NCI-H2227 treated with DMSO at 0.1 percent for 48 hours (cell line): ENCODE data around the gene IFNAR2.

Experiments
- DNase-seq: peaks from one replicate; lab custom pipeline; 2025; lab: John Stamatoyannopoulos, UW

IFNAR2 gene

DNA sequence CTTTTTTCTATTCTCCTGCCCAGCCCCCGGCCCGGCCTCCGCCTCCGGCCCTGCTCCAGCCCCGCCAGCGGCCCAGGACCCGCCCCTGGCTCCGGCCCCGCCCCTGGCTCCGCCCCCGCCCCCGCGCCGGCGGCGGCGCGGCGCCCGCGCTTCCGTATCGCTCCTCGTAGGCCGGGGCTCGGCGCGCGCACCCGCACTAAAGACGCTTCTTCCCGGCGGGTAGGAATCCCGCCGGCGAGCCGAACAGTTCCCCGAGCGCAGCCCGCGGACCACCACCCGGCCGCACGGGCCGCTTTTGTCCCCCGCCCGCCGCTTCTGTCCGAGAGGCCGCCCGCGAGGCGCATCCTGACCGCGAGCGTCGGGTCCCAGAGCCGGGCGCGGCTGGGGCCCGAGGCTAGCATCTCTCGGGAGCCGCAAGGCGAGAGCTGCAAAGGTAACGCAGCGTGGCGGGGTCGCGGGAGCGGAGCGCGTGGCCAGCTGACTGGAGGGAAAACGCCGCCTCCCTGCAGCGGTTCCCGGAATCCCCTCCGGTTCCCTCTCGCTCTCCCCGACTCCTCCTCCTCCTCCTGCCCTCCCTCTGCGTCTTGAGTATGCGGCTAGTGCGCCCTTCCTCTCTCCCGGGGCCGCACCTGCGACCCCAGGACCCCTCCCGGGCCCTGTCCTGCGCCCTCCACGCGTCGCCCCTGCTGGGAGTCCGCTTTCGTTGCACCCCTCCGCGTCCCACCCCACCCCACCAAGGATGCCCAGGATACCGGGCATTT lies at the start of gene IFNAR2:
TSS of gene IFNAR2 (plus strand) at position 155 of the 761 bp plus-strand sequence. CDS start 11,985 bp downstream, outside the sequence.
- DNase-seq, result peak; percentile 50

DNA sequence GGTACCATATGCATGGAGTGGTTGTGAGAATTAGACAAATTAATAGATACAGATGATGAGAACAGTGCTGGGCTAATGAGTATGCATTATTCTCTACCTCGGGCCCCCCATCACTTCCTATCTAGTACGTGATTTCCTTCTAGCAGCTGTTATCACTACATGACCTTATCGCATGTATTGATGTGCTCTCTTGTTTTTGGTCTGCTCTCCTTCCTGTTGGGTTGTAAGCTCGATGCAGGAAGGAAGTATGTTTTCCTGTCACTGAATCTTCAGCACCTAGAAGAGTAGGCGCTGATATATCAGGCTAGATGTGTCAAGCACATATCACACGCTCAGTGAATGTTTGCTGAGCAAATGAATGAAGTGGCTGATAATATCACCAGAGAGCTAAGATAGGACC lies 43.9 kb upstream of the IFNAR2 start:
- no peak for DNase-seq

DNA sequence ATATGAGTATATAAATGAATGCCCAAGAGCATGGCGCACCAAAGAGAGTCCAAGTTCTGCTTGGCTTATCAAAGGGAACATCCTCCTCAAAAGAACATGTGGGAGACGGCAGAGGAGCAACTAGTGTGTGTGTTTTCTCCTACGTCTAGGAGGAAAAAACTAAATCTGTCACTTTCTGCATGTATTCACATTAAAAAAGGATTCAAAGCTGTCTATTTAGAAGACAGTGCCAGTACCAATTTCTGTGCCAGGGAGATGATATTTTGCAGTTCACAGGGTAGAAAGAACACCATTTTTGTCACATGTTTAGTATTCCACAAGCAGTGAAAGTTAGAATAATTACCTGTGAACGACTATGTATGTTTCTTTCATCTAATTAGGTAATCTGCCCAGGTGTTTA lies 42.5 kb upstream of the IFNAR2 start:
- no peak for DNase-seq

DNA sequence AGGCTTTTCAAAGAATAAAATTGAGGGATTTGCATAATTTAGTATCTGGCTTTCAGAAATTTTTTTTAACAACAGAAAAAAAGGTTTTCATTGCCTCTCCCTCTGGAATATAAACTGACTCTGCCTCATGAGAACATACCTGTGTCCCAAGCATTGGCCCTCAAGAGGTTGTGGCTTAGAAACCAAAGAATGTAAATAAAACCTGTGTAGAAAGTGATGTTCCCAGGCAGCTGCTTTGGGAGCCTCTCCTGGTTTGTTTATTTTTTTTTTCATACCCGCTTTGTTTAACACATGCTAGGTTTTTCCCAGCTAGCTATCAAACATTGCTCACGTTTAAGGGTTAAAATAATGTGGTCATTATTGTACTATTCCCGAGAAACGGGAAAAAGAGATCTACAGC lies 40.5 kb upstream of the IFNAR2 start:
- DNase-seq, result no peak

DNA sequence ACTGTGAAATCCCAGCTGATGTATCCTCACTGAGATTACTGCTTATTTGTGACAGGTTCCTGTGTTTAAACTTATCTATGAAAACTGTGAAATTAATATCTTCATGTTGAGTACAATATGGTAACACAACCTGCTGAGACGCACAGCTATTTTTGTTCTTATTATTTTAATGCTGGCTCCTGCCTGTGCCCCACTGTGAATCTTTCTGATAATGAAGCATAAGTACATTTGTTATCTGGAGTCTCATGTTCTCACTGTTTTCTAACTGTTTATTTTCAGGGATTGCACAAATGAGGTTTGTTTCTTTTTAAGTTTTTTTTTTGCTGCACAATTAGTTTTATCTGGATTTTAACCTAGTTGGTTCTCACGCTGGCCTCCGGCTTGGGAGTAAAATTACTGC lies 39.9 kb upstream of the IFNAR2 start:
- DNase-seq, result no peak

DNA sequence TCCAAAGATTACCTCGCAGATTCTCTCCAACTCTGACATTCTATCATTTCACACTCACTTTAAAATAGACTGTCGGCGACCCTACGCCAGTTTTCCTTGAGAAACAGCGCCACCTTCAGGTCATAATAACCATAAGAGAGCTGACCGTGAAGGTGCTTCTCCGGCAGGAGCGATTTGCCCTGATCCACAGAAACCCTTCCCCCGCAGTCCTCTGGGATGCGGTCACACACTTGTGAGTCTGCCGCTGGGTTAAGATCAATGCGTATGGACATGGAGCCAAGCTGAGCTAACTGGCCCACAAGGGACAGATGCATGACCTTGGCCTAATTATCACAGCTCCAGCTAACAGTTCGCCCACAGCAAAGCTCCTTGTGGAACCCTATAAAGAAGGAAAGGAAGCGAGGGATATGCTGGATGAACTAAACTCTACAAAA lies 32.8 kb upstream of the IFNAR2 start:
- DNase-seq, result peak; percentile 65

DNA sequence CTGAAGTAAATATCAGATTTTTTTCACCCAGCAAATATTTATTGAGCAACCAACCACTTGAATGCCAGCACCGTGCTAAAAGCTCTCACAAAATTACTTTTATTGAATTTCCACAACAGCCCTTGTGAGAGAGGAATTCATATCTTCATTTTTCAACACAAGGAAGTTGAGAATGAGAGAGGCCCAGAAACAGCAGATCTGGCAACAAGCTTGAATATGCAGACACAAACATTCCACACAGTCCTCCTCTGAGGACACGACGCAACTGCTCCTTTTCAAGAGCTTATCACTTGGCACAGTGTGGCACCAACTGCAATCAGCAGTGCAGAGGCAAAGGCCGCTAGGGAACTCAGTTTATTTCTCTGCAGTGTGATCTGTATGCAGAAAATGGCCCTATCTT lies 32.2 kb upstream of the IFNAR2 start:
- DNase-seq, result no peak

DNA sequence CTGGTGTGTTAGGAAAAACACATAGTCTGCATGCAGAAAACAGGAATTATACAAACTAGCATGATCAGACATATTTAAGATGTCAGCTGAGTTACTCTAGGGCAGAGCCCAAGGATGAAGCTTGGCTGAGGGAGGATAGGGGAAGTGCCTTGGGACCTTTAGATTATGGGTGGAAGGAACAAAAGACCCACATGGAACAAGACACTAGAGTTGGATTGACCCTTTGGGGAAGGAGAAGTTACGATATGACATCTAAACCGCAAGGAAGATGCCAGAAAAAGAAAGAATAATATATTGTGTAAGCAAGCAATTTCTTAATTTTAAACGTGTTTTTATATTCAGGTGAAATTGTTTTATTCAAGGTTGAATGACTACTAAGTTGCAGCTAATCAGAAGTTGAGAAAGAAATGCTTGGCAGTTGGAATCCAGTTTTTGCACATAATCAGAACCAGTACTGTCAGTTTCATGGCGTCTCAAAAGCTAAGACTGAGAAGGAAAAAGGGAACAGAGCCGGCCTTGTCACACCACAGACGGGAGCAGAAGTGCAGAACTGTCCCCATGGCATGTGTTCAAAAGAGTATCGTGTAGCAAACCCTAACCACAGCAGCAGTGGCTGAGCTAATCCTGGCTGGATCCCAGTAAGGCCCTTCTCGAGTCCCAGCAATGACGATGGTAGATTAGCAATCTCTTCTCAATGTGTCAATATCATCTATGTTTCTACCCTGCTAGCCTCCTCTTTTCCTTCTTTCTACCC lies 31.2 kb upstream of the IFNAR2 start:
- no peak for DNase-seq

DNA sequence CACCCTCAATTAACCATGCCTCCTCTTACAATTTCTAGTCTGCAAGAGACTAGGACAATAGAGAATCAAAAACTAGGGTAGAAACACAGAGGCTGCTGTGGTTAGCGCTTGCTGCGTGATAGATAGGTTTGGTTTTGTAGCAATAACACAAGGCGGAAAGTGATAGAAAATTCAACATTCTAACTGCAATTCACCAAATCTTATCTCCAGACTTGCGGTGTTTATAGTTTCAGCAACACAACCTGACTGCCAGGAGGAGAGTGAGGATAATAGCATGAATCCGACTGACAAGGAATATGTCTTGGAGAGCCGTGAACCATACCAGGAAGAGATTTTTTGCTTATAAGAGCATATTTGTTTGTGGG lies 30.7 kb upstream of the IFNAR2 start:
- no peak for DNase-seq

DNA sequence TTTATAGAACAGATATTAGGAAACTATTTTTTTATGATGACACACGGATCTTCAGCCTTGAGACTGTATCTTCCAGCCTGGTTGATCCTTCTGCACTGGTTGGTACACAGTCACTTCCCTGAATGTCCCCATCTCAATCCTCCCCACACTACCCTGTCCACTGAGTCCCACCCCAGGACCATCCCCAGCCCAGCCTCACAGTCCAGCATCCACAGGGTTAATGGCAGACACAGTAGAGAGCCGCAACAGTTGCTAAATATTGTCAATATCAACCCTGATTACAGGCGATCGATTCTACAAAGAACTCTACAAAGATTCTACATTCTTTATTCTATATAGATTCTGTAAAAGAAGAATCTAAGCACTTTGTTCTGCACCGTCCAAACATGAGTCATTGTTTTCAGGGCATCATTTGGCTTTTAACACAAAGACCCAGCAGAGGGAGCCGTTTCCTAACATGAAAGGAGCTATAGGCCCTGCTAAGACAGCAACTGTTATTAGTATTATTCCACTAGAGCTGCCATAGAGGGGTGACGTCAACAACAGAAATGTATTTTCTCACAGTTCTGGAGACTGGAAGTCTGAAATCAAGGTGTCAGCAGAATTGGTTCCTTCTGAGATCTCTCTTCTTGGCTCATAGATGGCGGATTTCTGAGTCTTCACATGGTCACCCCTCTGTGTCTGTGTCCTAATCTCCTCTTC lies 30.1 kb upstream of the IFNAR2 start:
- DNase-seq, result peak; percentile 90

DNA sequence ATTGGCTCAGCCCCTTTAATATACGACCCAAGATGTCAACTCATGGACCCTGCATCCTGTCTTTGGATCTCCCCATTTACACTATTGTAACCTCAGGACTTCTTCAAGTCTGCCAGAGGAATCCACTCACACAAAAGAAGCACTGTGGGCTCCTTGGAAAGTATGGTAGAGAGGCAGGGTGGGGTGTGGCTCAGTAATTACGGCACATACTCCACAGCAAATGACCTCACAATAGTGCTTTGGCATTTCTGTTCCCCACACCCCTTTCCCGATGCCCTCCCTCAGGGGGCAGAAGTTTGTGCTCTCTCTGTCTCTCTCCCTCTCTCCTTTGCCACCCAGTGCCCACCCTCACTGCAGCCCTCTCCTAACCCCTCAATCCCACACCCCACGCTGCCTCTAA lies 27.8 kb upstream of the IFNAR2 start:
- DNase-seq, result no peak

DNA sequence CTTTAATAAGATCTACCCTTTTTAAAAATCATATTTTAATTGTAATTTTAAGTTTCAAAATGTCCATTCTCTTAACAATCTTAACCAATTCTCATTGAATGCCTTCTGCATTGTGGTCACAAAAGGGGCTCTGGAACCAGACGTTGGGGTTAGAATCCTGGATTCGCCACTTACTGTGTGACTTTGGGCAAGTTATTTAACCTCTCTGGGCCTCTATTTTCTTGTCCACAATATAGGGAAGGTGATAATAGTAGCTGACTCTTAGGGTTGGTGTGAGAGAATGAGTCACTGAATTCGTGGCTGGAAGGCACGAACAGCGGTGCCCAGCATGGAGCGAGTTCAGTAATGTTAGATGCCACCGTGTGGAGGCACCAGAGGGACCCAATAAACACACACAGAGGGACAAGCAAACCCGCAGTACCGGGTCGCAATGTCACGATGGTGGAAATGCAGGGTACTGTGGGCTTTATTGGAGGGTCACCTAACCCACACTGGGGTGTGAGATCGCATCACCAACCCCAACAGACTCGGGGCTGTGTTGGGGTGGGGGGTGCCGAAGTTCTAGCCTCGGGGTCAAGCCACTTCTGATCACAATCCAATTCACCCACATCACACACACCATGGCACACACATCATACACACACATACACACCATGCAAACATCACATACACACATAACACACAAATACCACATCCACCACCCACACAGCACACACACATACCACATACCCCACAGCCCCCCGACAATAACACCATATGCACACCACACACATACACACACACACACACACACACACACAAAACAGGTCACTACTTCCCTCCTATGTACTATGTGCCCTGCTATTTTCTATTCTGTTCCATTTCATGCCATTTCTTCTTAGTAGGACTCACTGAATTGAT lies 27.0 kb upstream of the IFNAR2 start:
- no peak for DNase-seq

DNA sequence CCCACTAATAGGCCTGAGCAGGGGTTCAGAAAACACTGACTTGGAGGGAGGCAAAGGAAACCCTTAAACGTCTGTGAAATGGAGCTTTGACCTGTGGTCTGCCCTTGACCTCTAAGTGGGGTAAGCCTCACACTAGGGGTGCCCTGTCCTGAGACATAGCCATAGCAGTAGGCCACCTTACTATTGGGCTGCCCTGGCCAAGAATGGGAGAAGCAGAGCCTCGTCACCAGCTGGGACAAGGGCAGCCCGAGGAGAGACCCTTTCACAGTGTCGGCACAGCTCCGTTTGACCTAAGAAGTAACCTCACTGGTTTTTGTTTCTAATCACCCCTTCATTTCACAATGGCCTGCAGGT lies 26.4 kb upstream of the IFNAR2 start:
- DNase-seq, result no peak

DNA sequence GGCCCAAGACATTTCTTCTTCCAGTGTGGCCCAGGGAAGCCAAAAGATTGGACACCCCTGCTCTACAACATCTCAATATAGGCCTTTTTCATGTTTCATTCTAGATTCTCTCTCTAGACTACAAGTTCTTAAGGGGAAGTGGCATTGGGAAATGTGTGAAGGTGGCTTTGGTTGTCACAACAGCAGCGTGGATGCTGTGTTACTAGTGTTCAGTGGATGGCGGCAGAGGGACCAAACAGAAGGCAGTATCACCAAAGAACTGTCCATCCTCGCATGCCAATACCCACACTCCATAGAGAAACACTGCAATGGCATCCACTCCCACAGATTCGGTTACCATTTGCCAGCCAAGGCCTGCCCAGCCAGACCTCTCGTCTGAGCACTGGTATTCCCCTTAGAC lies 24.3 kb upstream of the IFNAR2 start:
- DNase-seq, result no peak

DNA sequence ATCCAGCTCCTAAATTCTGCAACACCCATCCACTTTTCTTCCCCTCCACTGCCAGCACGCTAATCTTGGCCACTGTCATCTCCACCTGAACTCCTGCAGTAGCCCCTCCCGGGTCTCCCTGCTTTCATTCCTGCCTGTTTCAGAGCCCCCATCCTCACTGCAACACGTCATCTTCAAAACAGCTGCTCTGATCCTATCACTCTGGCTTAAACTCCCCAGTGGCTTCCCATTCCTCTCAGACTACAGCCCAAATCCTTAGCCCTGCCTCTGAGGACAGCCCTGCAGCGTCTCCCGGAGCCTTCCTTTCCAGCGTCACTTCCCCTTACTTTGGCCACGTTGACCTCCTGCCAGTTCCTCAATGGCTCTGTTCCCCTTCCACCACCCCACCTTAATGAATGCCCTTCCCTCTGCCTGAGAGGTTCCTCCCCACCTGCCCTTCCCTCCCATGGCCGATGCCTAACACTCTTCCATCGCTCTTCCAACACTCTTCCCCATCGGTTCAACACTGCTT lies 22.9 kb upstream of the IFNAR2 start:
- no peak for DNase-seq

DNA sequence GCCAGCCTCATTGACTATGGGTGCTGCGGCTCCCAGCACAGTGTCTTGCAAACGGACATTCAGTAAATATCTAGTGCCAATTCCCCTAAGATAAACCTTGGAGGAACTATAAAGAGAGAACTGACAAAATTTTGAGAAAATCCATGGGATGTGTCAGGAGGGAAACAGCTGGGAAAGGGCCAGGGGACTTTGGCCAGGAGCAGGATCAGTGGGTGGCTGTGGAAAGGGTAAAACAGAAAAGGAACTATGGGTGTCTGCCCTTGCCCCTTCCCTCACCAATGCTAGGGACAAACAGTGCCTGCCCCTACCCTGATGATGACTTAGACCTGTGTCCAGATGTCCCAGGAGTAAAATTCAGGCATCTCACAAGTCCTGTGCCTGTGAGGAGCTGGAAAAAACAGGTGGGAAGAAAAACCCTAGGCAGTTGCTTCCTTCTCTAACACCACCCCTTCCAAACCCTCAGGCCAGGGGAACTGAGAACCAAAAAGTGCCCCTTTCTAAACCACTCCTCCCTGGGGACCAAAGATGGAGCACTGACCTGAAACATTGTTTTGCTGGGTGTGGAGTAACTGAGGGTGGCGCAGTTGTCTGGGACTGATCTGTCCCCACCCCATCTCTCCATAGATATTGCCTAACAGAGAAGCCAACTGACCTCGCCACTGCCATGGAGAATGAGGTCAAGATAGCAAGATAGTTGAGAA lies 22.1 kb upstream of the IFNAR2 start:
- no peak for DNase-seq

DNA sequence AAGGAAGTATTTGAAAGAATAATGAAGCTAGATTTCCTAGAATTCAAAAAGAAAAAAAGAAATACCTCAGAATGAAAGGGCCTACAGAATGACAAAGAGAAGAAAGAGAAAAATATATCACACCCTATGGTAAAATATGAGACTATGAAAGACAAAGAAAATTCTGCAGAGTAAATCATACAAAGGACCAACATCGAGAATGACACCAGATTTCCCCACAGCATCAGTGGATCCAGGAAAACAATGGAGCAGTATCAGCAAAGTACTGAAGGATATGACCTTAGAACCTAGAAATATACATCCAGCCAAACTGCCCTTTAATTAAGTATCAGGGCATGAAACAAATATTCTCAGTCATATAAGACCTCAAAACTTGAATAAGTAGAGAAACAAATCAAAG lies 21.2 kb upstream of the IFNAR2 start:
- DNase-seq, result no peak

DNA sequence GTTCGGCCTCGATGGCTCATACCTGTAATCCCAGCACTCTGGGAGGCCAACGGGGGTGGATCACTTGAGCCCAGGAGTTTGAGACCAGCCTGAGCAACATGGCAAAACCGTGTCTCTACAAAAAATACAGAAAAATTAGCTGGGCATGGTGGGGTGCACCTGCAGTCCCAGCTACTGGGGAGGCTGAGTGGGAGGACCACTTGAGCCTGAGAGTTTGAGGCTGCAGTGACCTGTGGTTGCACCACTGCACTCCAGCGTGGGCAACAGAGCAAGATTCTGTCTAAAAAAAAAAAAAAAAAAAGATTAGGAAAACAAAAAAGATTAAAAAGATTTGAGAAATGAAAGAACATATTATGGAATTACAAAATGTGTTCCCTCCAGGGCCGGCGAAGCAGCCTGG lies 18.4 kb upstream of the IFNAR2 start:
- no peak for DNase-seq

DNA sequence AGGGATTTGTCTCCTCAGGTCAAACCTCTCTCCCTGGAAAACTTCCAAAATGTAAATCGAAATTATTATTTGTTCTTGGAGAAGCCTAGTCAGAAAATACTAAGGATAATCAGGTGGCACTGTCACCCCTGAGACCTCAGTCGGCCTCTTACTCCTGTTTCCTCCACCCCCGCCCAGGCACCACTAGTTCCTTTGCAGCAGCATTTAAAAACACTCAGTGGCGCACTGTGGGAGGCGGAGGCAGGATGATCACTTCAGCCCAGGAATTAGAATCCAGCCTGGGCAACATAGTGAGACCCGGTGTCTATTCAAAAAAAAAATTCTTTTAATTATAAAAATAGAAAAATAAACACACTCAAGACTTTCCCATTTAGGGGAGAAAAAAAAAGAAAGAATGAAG lies 18.0 kb upstream of the IFNAR2 start:
- no peak for DNase-seq

DNA sequence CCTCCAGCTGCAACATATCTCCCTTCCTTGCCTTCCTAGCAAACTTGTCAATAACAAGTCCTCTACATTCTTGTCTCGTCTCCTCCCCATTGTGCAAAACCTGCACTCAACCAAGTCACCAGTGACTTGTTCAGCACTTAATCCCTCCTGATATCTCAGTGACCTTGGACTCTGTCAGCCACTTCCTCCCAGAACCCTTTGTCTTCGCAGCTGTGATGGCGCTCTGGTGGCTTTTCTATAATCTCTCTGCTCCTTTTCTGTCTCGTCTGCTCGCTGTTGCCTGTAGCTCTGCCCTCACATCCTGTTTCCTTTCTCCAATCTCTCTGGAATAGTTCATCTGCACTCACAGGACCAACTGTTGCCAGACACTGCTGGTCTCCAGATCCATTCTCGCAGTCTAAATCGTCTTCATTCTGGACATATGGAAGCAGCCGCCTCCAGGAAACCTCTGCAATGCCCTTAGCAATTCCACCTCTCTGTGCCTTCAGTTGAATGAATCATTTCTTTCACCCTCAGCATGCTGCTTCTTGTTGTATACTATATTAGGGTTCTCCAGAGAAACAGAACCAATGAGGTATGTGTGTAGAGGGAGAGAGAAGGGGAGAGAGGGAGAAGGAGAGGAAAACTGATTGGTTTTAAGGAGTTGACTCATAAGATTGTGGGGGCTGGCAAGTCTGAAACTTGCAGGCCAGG lies 17.4 kb upstream of the IFNAR2 start:
- no peak for DNase-seq

DNA sequence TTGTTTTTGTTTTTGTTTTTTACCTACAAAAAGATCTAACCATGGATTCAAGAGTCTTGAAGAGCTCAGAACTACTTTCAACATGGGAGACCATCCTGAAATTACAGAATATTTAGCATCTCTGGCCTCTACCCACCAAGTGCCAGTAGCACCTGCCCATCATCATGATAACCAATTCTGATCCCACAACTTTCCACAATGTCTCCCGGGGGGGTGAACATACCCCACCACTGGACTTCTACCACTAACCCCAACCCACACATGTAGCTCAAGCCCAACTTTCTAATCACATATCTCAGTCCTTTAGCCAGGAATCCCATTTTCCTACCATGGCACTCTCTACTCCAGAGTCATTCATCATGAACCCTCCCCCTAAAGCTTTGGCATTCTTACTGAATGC lies 15.7 kb upstream of the IFNAR2 start:
- DNase-seq, result no peak
